ENCODE data around the gene SORCS3.

SORCS3 gene

GRCh38 chr10:105085980-105086379 is 444.9 kb downstream of the SORCS3 start:
- DNase-seq (ENCODE audit: low read depth, low spot score): no peak

DNA sequence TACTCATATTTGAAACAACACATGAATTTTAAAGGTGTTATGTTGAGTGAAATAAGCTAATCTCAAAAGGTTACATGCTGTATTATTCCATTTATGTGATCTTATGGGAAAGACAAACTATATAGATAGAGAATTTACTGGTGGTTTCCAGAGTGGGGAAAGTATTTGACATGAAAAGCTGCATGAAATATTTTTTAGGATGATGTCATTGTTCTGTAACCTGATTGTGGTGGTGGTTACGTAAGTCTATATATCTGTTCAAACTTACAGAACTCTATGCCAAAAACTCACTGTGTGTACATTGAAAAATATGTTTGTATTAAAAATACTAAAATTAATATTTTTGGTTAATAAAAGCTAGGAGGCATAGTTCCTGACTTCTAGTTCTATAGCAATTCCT is 453.0 kb downstream of the SORCS3 start:
- DNase-seq (ENCODE audit: low read depth, low spot score): no peak

DNA sequence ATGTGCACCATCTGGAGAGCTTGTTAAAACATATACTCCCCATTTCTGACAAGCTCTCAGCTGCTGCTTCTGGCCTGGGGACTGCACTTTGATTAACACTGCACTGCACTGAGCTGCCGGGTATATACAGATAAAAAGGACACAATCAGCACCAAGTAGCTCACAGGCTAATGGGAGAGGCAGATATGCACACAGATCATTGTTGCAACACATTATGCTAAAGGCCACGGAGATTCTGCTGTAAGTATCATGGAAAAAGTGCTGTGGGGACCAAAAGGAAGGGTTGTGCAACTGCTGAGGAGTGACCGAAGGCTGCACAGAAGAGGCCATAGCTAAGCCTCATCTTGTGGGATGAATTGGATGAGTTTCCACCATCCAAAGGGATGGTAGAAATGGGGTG is 455.2 kb downstream of the SORCS3 start:
- DNase-seq (ENCODE audit: low read depth, low spot score): no peak

GRCh38 chr10:105102977-105103376 is 461.9 kb downstream of the SORCS3 start:
- no peak for DNase-seq (ENCODE audit: low read depth, low spot score)

DNA sequence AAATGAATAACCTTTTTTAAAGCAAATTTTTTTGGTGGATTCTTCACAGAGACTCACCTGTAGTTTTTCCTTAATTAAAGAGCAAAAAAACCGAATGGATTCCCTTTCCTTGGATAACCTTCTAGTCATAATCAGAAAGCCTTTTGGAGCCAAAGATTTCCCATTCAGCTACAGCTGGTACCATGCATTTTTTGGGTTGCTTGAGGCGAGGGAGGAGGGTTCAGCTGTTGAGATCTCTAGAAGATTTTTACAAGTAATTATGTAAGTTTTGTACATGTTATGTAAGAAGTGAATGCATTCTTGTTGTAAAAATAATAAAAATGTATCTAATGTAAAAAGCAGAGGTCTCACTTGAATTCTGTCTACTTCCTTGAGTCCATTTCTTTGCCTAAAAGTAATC is 463.2 kb downstream of the SORCS3 start:
- DNase-seq (ENCODE audit: low read depth, low spot score): no peak

- no peak for DNase-seq (ENCODE audit: low read depth, low spot score)
Measured at GRCh38 chr10:105109164-105109563, 468.1 kb downstream of the SORCS3 start.

DNA sequence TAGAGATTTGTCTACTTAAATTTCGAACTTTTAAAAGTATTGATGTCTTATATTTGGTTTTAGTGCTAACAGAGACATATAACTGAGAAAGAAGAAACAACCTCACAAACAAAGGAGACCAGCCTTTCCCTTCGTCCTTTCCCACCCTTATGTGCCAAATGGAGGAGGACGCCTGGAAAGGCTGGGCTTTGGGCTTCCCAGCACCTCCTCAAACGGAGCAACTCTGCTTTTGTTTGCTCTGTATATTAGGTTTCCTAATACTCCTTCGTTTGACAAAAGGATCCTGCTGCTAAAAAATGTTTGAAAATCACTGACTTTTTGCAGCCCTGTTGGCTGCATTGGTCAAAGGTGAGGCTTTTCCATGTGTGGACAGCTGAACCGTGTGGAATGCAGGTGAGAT is 471.8 kb downstream of the SORCS3 start:
- no peak for DNase-seq (ENCODE audit: low read depth, low spot score)

GRCh38 chr10:105113666-105114065 is 472.6 kb downstream of the SORCS3 start:
- DNase-seq (ENCODE audit: low read depth, low spot score): no peak

DNA sequence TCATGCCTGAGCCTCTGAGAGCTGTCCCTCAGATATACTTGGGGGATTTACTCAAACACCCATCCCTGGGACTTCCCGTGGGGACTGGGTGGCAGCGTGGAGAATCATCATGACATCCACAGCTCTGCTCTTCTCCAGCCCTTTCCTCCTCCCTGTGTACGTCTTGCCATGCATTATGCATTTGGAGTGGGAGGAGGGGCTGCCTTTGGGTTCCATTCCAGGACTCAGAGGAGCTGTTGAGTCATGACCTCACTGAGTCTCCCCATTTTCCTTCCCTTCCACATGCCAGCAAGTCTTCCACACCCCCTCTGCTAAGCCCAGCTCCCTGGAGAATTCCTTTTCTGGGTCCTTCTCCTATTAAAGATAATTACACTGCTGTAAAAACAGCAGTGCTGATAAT is 480.7 kb downstream of the SORCS3 start:
- no peak for DNase-seq (ENCODE audit: low read depth, low spot score)

DNA sequence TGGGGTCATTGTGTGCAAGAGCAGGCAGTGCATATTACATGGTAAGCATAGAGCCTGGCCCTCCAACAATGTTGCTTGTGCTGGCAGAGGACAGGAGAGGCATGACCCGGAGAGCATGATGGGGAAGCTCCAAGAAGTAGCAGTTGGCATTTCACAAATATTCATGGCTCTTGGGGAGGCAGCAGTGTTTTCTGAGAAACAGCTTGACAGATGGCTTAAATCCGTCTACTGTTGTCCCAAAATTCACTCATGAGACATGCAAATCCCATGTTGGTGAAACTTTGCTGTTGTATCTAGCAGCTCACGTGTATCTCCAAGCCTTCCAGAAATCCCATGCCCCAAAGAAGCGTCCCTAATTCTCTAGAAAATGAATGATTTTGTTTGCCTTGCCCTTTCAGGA is 487.0 kb downstream of the SORCS3 start:
- DNase-seq (ENCODE audit: low read depth, low spot score): no peak

DNA sequence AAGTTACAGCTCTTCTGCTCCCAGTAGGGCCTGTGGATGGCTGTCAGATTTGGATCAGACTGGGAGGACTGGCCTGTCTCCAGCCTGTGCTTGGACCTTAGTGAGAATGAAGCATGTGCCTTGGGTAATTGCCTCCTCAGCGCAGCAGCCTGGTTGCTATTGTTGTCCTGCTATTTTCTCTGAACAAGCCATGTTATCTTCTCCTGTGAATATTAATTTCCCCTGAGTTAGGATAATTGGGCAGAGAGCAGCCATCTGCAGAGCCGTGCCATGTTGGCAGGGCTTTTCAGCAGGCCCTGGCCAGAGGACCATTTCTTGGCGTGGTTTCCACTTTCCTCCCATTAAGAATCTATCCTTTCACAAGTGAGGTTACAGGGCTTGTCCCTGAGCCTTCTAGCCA is 497.3 kb downstream of the SORCS3 start:
- DNase-seq (ENCODE audit: low read depth, low spot score): no peak

DNA sequence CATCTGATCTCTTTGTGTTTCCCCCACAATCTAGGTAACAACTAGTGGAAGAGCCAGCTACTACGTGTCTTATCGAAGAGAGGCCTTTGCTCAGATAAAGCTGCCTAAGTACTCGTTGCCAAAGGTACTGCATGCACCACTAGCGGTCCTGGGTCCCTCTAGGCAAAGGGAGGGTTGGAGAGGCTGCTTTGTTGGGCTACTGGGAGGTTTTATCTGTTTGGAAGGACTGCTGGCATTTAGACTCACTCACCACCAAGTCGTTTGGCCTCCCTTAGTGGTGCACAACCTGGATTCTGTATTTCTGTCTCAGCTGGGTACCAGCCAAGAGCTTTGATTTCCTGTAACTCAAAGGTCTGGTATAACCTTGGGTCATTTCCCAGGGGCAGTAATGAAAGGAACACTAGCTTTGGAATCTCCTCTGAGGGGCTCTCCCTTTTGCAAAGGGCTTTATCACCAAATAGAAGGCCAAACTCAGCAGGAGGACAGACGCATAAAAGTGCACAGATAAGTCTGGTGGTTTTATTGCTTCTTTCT is 498.3 kb downstream of the SORCS3 start:
- no peak for DNase-seq (ENCODE audit: low read depth, low spot score)

- DNase-seq (ENCODE audit: low read depth, low spot score): no peak
Measured at GRCh38 chr10:105140600-105140999, 499.5 kb downstream of the SORCS3 start.

GRCh38 chr10:105145711-105146110 is 504.6 kb downstream of the SORCS3 start:
- no peak for DNase-seq (ENCODE audit: low read depth, low spot score)

DNA sequence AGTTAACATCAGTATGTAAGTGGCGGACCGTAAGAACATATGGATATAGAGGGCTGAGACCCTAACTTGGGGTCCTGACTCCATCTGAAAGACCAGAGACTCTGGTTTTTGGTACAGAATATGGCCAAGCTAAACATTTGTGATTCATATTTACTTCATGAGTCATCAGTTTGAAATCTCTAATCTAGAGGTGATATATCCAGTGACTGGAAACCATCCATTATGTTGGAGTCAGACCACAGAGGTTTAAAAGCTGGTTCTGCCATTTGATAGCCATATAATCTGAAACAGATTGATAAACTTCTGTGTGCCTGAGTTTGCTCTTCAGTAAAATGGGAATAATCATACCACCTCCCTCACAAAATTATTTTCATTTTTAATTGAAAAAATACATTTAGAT is 505.3 kb downstream of the SORCS3 start:
- DNase-seq (ENCODE audit: low read depth, low spot score): no peak

DNA sequence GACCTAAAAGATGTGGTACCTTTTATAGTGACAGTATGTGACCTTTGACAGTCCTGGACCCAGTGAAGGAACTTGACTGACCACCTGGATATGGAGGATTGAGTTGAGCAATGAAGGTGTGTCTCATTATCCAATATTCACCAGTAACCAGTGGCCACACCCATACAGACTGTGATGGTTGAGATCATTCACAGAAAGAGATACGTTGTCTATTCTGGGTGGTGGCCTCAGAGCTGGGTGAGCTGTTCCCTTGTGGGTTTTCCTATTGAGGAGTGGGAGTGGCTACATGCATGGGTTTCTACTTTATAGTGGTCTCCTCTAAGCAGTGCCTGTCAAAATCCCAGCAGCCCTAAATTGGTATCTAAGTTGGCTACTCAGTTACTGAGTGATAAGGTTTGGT is 507.4 kb downstream of the SORCS3 start:
- no peak for DNase-seq (ENCODE audit: low read depth, low spot score)

GRCh38 chr10:105148921-105149320 is 507.8 kb downstream of the SORCS3 start:
- no peak for DNase-seq (ENCODE audit: low read depth, low spot score)

DNA sequence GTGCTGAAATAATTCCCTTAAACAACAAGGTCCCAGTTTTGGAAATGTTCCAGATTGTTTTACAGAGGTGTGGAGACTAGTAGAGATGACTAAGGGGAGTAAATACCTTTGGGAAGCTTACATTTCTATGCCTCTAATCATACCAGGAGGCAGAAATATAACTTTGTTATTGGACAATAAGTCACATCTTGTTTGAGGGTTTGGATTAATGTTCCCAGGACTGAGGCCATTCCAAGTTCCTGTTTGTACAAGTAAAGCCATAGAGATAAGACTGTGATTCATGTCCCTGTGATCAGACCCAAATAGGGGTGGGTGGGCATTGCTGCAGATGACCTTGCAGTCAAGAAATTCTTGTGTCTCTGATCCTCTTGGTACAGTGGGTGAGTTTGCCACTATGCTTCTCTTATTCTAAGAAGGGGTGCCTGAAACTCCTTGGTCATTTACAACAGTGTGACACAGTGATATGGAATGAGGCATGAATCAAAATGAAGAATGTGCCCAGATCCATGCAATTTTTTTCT is 508.3 kb downstream of the SORCS3 start:
- no peak for DNase-seq (ENCODE audit: low read depth, low spot score)

GRCh38 chr10:105150259-105150880 is 509.3 kb downstream of the SORCS3 start:
- no peak for DNase-seq (ENCODE audit: low read depth, low spot score)

GRCh38 chr10:105154736-105155135 is 513.6 kb downstream of the SORCS3 start:
- DNase-seq (ENCODE audit: low read depth, low spot score): no peak

DNA sequence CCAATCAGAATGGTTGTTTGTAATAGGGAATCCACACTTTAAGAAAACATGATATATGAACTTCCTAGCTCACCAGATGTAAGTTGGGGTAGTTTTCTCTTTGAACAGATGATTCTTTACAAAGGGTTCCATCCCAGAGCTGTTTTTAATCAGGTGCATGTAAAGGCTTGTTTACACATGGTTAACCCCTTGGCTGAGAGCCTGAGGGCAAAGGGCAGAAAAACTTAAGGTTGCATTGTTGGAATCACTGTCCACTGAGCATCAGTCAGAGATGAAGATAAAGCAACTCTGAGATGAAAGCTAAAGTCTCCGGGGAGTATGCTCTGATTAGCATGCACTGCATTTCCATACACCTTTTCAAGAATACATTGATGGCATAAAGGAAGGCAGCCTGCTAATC is 518.2 kb downstream of the SORCS3 start:
- DNase-seq (ENCODE audit: low read depth, low spot score): no peak

GRCh38 chr10:105161149-105161548 is 520.1 kb downstream of the SORCS3 start:
- no peak for DNase-seq (ENCODE audit: low read depth, low spot score)

DNA sequence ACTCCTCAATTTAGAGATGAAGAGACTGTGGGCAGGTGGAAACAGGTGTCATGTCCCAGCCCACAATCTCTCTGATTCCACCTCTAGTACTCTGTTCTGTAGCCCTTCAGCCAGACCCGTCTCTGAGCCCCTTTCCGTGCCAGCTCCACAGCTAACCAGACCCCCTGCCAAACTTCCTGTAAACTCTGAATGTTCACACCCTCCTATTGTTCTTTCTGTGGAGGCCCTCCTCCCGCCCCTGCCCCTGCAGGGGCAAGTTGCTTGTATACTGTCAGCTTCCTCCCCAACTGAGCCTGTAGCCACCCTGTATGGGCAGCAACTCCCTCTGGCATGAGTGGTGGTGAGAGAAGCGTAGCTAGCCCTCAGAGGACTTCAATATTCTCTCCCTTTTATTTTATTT is 520.7 kb downstream of the SORCS3 start:
- DNase-seq (ENCODE audit: low read depth, low spot score): no peak

DNA sequence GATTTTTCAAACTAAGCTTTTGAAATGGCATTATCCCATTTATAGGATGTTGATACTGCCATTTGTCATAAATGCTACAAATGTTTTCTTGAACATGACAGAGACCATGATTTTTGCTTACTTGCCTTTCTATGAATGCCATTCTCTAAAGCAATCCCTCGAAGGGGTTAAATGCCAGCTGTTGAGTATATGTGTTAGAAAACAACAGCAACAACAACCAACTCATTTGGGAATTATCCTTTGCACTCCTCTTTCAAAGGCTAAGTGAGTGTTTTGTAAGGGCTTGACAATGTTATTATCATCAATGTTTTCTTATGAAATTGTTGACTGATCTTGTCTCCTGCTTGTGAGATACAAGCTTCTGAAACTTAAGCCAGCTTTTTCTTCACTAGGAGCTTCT is 529.4 kb downstream of the SORCS3 start:
- DNase-seq (ENCODE audit: low read depth, low spot score): no peak

Data from smooth muscle cell of the brain vasculature (primary cell).